Measurements from ENCODE around the gene CD84. TPM values are rescaled to one million over a fixed set of nuclear protein-coding genes. Genes with fewer than 3 reads are reported as not detected.
A peak's percentile ranks its signal among the peaks of the same experiment; 100 is the strongest.

The CD84 gene
- total RNA-seq, 2 experiments from 2014 or later = 14.7 to 16.2 TPM

GRCh38 chr1:160621633-160622413 lies 42.5 kb upstream of the CD84 start:
- Mint-ChIP-seq H3K4me3 (peak overlapping the region; percentile 3), H3K4me1 (peaks cover 89% of the 10 kb centered on the region), H3K9me3 (peaks cover 12% of the 10 kb centered on the region), H3K36me3 (ENCODE audit: low read depth) (peaks cover 92% of the 10 kb centered on the region), H3K27me3 (no peaks in the 10 kb centered on the region), H3K27ac (peak overlapping the region; percentile 94)
- CTCF ChIA-PET = interaction anchor here (0.6 to 8.0 kb wide), 6 partner anchors 9 to 177 kb away, joined by 3 to 43 read pairs (median 3); no protein-coding TSS in a partner anchor
- DNase-seq = no peak
- POLR2A ChIA-PET = interaction anchor here (0.5 kb wide), 1 partner anchor 51 kb away, joined by 6 read pairs; no protein-coding TSS in a partner anchor

- Mint-ChIP-seq H3K9me3 (peaks cover 10% of the 10 kb centered on the region), H3K36me3 (ENCODE audit: low read depth) (peaks cover 92% of the 10 kb centered on the region), H3K27me3 (no peaks in the 10 kb centered on the region), H3K4me3 (peak overlapping the region; percentile 3), H3K4me1 (peaks cover 83% of the 10 kb centered on the region), H3K27ac (peak overlapping the region; percentile 94)
- CTCF ChIA-PET = interaction anchor here (0.6 to 8.0 kb wide), 5 partner anchors 8 to 54 kb away, joined by 3 to 43 read pairs (median 8); no protein-coding TSS in a partner anchor
- POLR2A ChIA-PET = no interaction called here
- no peak for DNase-seq
These were observed 41.8 kb upstream of the CD84 start for GRCh38 chr1:160620942-160621632.

GRCh38 chr1:160619742-160620277 lies 40.5 kb upstream of the CD84 start:
- CTCF ChIA-PET = interaction anchor here (0.9 to 8.0 kb wide), 14 partner anchors 8 to 304 kb away, joined by 3 to 43 read pairs (median 4); partner anchors contain the start of genes COPA, NCSTN and SLAMF1
- peaks cover 75% of the 10 kb centered on the region for H3K4me1 Mint-ChIP-seq

GRCh38 chr1:160618763-160619274 lies 39.5 kb upstream of the CD84 start:
- Mint-ChIP-seq H3K36me3 (ENCODE audit: low read depth) (peaks cover 83% of the 10 kb centered on the region), H3K9me3 (peaks cover 6% of the 10 kb centered on the region), H3K27ac (peak overlapping the region; percentile 80), H3K4me3 (no peak overlapping the region), H3K4me1 (peaks cover 72% of the 10 kb centered on the region), H3K27me3 (no peaks in the 10 kb centered on the region)
- CTCF ChIA-PET = interaction anchor here (0.9 to 8.0 kb wide), 16 partner anchors 9 to 276 kb away, joined by 3 to 43 read pairs (median 4); partner anchors contain the start of genes COPA, NCSTN and SLAMF1
- no peak for DNase-seq
- POLR2A ChIA-PET = no interaction called here

More at GRCh38 chr1:160619742-160620277, 40.5 kb upstream of the CD84 start:
- POLR2A ChIA-PET = no interaction called here
- no peak overlapping the region for H3K27ac Mint-ChIP-seq
- H3K4me3 Mint-ChIP-seq = no peak overlapping the region
- peaks cover 85% of the 10 kb centered on the region for H3K36me3 Mint-ChIP-seq (ENCODE audit: low read depth)
- no peak for DNase-seq
- no peaks in the 10 kb centered on the region for H3K27me3 Mint-ChIP-seq
- peaks cover 6% of the 10 kb centered on the region for H3K9me3 Mint-ChIP-seq

- peak overlapping the region; percentile 63 for H3K27ac Mint-ChIP-seq
- no peak for DNase-seq
- peaks cover 69% of the 10 kb centered on the region for H3K4me1 Mint-ChIP-seq
- H3K36me3 Mint-ChIP-seq (ENCODE audit: low read depth) = peaks cover 82% of the 10 kb centered on the region
- no peaks in the 10 kb centered on the region for H3K27me3 Mint-ChIP-seq
- no peak overlapping the region for H3K4me3 Mint-ChIP-seq
- ChIA-PET CTCF (interaction anchor here (1.0 to 8.0 kb wide), 13 partner anchors 9 to 190 kb away, joined by 3 to 43 read pairs (median 5); partner anchors contain the start of gene SLAMF1), POLR2A (no interaction called here)
- peaks cover 6% of the 10 kb centered on the region for H3K9me3 Mint-ChIP-seq
These were observed 39.0 kb upstream of the CD84 start for GRCh38 chr1:160618327-160618726.

GRCh38 chr1:160615660-160616059 lies 36.4 kb upstream of the CD84 start:
- Mint-ChIP-seq H3K27ac (no peak overlapping the region), H3K4me3 (no peak overlapping the region), H3K4me1 (peaks cover 51% of the 10 kb centered on the region), H3K36me3 (ENCODE audit: low read depth) (peaks cover 77% of the 10 kb centered on the region), H3K9me3 (peaks cover 6% of the 10 kb centered on the region), H3K27me3 (no peaks in the 10 kb centered on the region)
- ChIA-PET CTCF (interaction anchor here (8.0 kb wide), 1 partner anchor 9 kb away, joined by 43 read pairs; no protein-coding TSS in a partner anchor), POLR2A (no interaction called here)
- no peak for DNase-seq

- POLR2A ChIA-PET = no interaction called here
- Mint-ChIP-seq H3K9me3 (peaks cover 6% of the 10 kb centered on the region), H3K4me1 (peaks cover 52% of the 10 kb centered on the region), H3K27ac (no peak overlapping the region), H3K27me3 (no peaks in the 10 kb centered on the region), H3K4me3 (no peak overlapping the region), H3K36me3 (ENCODE audit: low read depth) (peaks cover 78% of the 10 kb centered on the region)
- DNase-seq = no peak
- CTCF ChIA-PET = interaction anchor here (0.8 kb wide), 1 partner anchor 70 kb away, joined by 3 read pairs; no protein-coding TSS in a partner anchor
These were observed 35.1 kb upstream of the CD84 start for GRCh38 chr1:160614410-160614809.

GRCh38 chr1:160612613-160613218 lies 33.4 kb upstream of the CD84 start:
- peaks cover 51% of the 10 kb centered on the region for H3K4me1 Mint-ChIP-seq
- no peak for DNase-seq
- ChIA-PET POLR2A (no interaction called here), CTCF (interaction anchor here (0.7 to 1.5 kb wide), 5 partner anchors 8 to 95 kb away, joined by 3 to 4 read pairs (median 3); no protein-coding TSS in a partner anchor)
- no peaks in the 10 kb centered on the region for H3K27me3 Mint-ChIP-seq
- peaks cover 71% of the 10 kb centered on the region for H3K36me3 Mint-ChIP-seq (ENCODE audit: low read depth)
- H3K27ac Mint-ChIP-seq = no peak overlapping the region
- H3K4me3 Mint-ChIP-seq = no peak overlapping the region
- H3K9me3 Mint-ChIP-seq = no peaks in the 10 kb centered on the region

- Mint-ChIP-seq H3K4me1 (peaks cover 61% of the 10 kb centered on the region), H3K36me3 (ENCODE audit: low read depth) (peaks cover 67% of the 10 kb centered on the region), H3K27ac (peak overlapping the region; percentile 20), H3K27me3 (no peaks in the 10 kb centered on the region), H3K4me3 (no peak overlapping the region), H3K9me3 (no peaks in the 10 kb centered on the region)
- DNase-seq = no peak
- CTCF ChIA-PET = interaction anchor here (0.7 to 1.7 kb wide), 5 partner anchors 9 to 222 kb away, joined by 3 to 17 read pairs (median 4); no protein-coding TSS in a partner anchor
- POLR2A ChIA-PET = no interaction called here
These were observed 31.4 kb upstream of the CD84 start for GRCh38 chr1:160610569-160611242.

GRCh38 chr1:160608941-160609340 lies 29.6 kb upstream of the CD84 start:
- Mint-ChIP-seq H3K27ac (no peak overlapping the region), H3K27me3 (no peaks in the 10 kb centered on the region), H3K9me3 (peaks cover 11% of the 10 kb centered on the region), H3K4me1 (peaks cover 59% of the 10 kb centered on the region), H3K36me3 (ENCODE audit: low read depth) (peaks cover 69% of the 10 kb centered on the region), H3K4me3 (no peak overlapping the region)
- DNase-seq = no peak
- CTCF ChIA-PET = interaction anchor here (0.7 to 2.0 kb wide), 7 partner anchors 10 to 180 kb away, joined by 3 to 17 read pairs (median 4); no protein-coding TSS in a partner anchor
- POLR2A ChIA-PET = no interaction called here

GRCh38 chr1:160608514-160608913 lies 29.2 kb upstream of the CD84 start:
- H3K27ac Mint-ChIP-seq = no peak overlapping the region
- ChIA-PET POLR2A (no interaction called here), CTCF (interaction anchor here (0.7 to 5.0 kb wide), 9 partner anchors 11 to 180 kb away, joined by 3 to 43 read pairs (median 4); no protein-coding TSS in a partner anchor)
- peaks cover 13% of the 10 kb centered on the region for H3K9me3 Mint-ChIP-seq
- H3K27me3 Mint-ChIP-seq = no peaks in the 10 kb centered on the region
- peaks cover 56% of the 10 kb centered on the region for H3K4me1 Mint-ChIP-seq
- no peak for DNase-seq
- H3K4me3 Mint-ChIP-seq = no peak overlapping the region
- H3K36me3 Mint-ChIP-seq (ENCODE audit: low read depth) = peaks cover 67% of the 10 kb centered on the region

Data from activated CD4-positive, alpha-beta T cell treated with anti-CD3 and anti-CD28 coated beads, Interleukin-2, amount 10 ng/mL, durations not matched to agents 7 days and 5 days (primary cell).